ENCODE data around the gene AFF3. TPM values are rescaled to one million over a fixed set of nuclear protein-coding genes. Genes with fewer than 3 reads are reported as not detected.

The AFF3 gene
- total RNA-seq, 3 donors from 2014 or later = 4.2 to 56.6 (median 5.2) TPM

- no peak for TF ChIP-seq CTCF (IDR thresholded peaks at IDR 0.05)
- intact Hi-C loops (cut with DNase I, micrococcal nuclease) = no loop called here
- H3K4me1 ChIP-seq (ENCODE audit: low read depth) = no peaks in the 10 kb centered on the region
- no peak overlapping the region for H3K4me3 ChIP-seq
- no peak for DNase-seq
- ATAC-seq = no peak
- H3K9me3 ChIP-seq = no peaks in the 10 kb centered on the region
- H3K36me3 ChIP-seq (ENCODE audit: low read depth) = no peaks in the 10 kb centered on the region
Observed at GRCh38 chr2:99729104-99730025, 413.0 kb downstream of the AFF3 start.

- H3K4me1 ChIP-seq (ENCODE audit: low read depth) = no peaks in the 10 kb centered on the region
- no peaks in the 10 kb centered on the region for H3K36me3 ChIP-seq (ENCODE audit: low read depth)
- TF ChIP-seq CTCF (IDR thresholded peaks at IDR 0.05) = no peak
- DNase-seq = no peak
- no peaks in the 10 kb centered on the region for H3K9me3 ChIP-seq
- no peak for ATAC-seq
- no peak overlapping the region for H3K4me3 ChIP-seq
- intact Hi-C loops (cut with DNase I, micrococcal nuclease) = no loop called here
Observed at GRCh38 chr2:99728166-99728565, 414.2 kb downstream of the AFF3 start.

- Histone ChIP-seq H3K4me3 (no peak overlapping the region), H3K9me3 (no peaks in the 10 kb centered on the region), H3K36me3 (ENCODE audit: low read depth) (no peaks in the 10 kb centered on the region), H3K4me1 (ENCODE audit: low read depth) (no peaks in the 10 kb centered on the region)
- ATAC-seq (no peak), DNase-seq (no peak)
- intact Hi-C loops (cut with DNase I, micrococcal nuclease) = no loop called here
- TF ChIP-seq CTCF (IDR thresholded peaks at IDR 0.05) = no peak
Observed at GRCh38 chr2:99727199-99727598, 415.2 kb downstream of the AFF3 start.

GRCh38 chr2:99726691-99727090 is 415.7 kb downstream of the AFF3 start:
- H3K4me3 ChIP-seq = no peak overlapping the region
- intact Hi-C loops (cut with DNase I, micrococcal nuclease) = no loop called here
- no peaks in the 10 kb centered on the region for H3K4me1 ChIP-seq (ENCODE audit: low read depth)

GRCh38 chr2:99725820-99726219 is 416.6 kb downstream of the AFF3 start:
- Histone ChIP-seq H3K36me3 (ENCODE audit: low read depth) (no peaks in the 10 kb centered on the region), H3K9me3 (no peaks in the 10 kb centered on the region), H3K4me3 (no peak overlapping the region), H3K4me1 (ENCODE audit: low read depth) (no peaks in the 10 kb centered on the region)
- intact Hi-C loops (cut with DNase I, micrococcal nuclease) = no loop called here
- ATAC-seq (no peak), DNase-seq (no peak)
- TF ChIP-seq CTCF (IDR thresholded peaks at IDR 0.05) = no peak

More at GRCh38 chr2:99726691-99727090, 415.7 kb downstream of the AFF3 start:
- ATAC-seq = no peak
- TF ChIP-seq CTCF (IDR thresholded peaks at IDR 0.05) = no peak
- Histone ChIP-seq H3K36me3 (ENCODE audit: low read depth) (no peaks in the 10 kb centered on the region), H3K9me3 (no peaks in the 10 kb centered on the region)
- no peak for DNase-seq
